Mammary microvascular endothelial cell (primary cell): ENCODE measurements around the gene NUDT1. TPM values are rescaled to one million over a fixed set of nuclear protein-coding genes. Genes with fewer than 3 reads are reported as not detected.

Experiments used
- total RNA-seq: library from RNA; depleted of rRNA; stranded (reverse); fragments of >200 nt; gene quantifications from 2 replicates; pipeline ENCODE4 v1.2.3, GENCODE V29; 2015

NUDT1 gene
- 43.9 and 44.4 TPM in 2 replicates for total RNA-seq

DNA sequence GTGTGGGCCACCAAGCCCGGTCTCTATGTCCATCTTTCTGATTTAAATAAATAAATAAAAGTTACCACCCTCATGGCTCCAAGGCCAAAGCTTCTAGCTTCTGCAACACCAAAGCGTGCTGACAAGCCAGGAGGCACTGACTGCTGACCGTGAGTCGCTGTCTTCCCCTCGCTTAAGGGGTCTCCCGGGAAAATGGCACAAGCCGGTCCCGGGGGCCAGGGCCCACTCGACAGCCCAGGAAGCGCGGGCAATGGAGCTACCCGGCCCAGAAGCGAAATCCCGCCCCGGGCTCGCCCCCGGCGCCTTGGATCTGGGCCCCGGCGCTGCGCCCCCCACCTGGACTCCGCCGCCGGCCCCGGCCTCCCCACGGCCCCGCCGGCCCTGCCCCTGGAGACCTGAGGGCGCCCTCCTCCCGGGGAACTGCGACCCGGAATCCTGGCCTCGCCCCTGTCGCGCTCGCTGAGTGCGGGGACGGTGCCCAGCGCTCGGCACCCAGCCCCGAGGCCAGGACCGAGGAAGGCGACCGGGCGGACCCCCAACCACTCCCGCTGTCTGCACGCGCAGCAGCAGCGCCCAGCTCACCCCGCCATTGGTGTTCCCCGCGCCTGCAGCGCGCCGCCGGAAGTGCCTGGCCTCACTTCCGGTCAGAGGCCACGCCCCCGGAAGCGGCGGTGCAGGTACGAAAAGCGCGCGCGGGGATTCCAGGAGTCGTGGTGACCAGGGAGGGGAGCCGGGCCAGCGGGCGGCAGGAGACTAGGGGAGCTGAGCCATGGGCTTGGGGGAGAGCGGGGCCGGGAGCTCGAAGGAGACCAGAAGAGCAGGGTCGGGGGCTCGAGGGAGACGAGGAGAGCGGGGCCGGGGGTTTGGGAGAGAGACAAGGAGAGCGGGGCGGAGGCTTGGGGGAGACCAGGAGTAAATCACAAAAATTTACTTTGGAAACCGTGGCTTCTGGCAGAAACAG lies at the start of gene NUDT1, which contains the start of gene MRM2:
TSS of gene NUDT1 (plus strand) at position 647 of the 961 bp plus-strand sequence. CDS start 2,349 bp downstream, outside the sequence.
TSS of gene MRM2 (minus strand) at position 626 of the 961 bp plus-strand sequence. CDS start at position 590, 36 bp downstream.

DNA sequence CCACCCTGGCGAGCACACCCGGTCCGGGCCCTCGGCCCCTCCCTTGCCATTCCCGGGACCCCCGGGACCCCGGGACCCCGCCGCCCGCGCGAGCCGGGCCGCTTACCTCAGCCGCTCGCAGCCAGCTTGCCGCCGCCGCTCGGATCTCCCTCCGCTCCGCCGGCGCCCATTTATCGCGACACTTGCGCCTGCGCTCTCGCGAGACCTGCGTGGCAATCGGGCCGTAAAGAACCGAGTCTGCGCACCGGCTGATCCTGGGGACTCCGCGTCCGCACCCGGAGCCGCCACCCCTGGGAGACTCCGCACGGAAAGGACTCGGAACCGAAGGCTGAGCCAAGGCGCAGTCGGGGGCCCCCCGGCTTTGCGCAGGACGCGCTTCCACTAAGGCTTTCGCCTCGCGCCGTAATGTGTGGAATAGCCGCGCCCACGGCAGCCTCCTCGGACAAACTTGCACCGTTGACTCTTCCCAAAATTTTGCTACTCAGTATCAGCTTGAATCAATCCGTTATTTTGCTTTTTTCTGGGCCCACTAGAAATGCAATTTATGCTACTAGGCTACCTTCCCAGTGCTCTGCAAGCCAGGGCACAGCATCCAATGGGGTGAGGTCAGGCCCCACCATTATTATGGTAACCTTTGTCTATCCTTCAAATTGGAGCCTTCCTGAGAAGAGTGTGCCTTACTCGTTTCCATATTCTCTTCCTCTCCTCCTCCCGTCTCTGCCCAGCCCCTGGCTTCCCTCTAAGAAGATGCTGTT lies 9.1 kb upstream of the NUDT1 start, which contains the start of gene MAD1L1:
TSS of gene MAD1L1 (minus strand) at position 180 of the 755 bp plus-strand sequence. CDS start 2,812 bp downstream, outside the sequence.

Other genes with a start within 250 kb of the NUDT1 start
- 40.1 and 52.4 TPM in 2 replicates for gene MAD1L1, start 9.3 kb upstream of the NUDT1 start, total RNA-seq
- 19.5 and 19.7 TPM in 2 replicates for gene MRM2, start within 50 bp of the NUDT1 start, total RNA-seq
- gene SNX8, start 72.2 kb downstream of the NUDT1 start, total RNA-seq = 33.7 and 34.2 TPM in 2 replicates
- gene EIF3B, start 112.6 kb downstream of the NUDT1 start, total RNA-seq = 197 and 200 TPM in 2 replicates
- 16.8 and 17.0 TPM in 2 replicates for gene CHST12, start 161.4 kb downstream of the NUDT1 start, total RNA-seq
- gene GRIFIN, start 234.2 kb downstream of the NUDT1 start, total RNA-seq = not detected in 2 replicates